Kidney epithelial cell (primary cell): ENCODE measurements around the gene DHFR2. TPM values are rescaled to one million over a fixed set of nuclear protein-coding genes. Genes with fewer than 3 reads are reported as not detected.

Experiments used
- DNase-seq: peaks from one replicate; pipeline ENCODE4 v3.0.0-alpha.2; 2010; ENCODE audit warnings: low read depth
- H3K27me3 ChIP-seq: 2 replicates; pipeline ENCODE4 v1.6.0; 2011; ENCODE audit warnings: low read length; ENCODE audit not compliant: control insufficient read depth, insufficient read depth
- H3K36me3 ChIP-seq: 2 replicates; pipeline ENCODE4 v1.5.1; 2011; ENCODE audit warnings: low read length; ENCODE audit not compliant: control insufficient read depth, insufficient read depth
- H3K4me3 ChIP-seq: 2 replicates; pipeline ENCODE4 v1.5.1; 2011; ENCODE audit warnings: low read depth, mild to moderate bottlenecking, control low read depth, low read length
- CTCF ChIP-seq: IDR thresholded peaks from 2 replicates; pipeline ENCODE4 v1.5.1; 2011; ENCODE audit warnings: mild to moderate bottlenecking, moderate library complexity, low read length, control low read depth, inconsistent platforms; ENCODE audit not compliant: insufficient read depth, poor library complexity, severe bottlenecking
- total RNA-seq: library from RNA; depleted of rRNA; stranded (reverse); fragments of >200 nt; gene quantifications from 2 replicates; pipeline ENCODE4 v1.2.3, GENCODE V29; 2015

DHFR2 gene
- total RNA-seq, 1 donor from 2014 or later = 2.1 TPM

DNA sequence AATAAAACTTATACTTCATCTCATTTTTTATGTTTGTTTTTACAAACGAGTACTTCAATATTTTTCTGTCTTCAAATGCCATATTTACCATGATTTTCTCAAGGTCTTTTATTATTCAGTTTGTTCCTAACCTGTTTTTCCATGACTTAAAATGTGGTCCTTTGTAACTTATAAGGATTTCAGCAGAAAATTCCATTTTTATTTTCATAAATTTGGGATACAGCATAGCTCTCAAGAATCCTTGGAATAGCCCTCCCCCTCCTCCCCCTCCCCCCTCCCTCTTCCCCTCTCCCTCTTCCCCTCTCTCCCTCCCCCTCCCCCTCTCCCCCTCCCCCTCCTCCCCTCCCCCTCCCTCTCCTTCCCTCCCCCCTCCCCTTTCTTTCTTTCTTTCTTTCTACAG, 19.4 kb downstream of the DHFR2 start:
- DNase-seq = no peak
- no peak overlapping the region for H3K4me3 ChIP-seq
- H3K27me3 ChIP-seq = no peaks in the 10 kb centered on the region
- TF ChIP-seq CTCF = no peak
- H3K36me3 ChIP-seq = no peaks in the 10 kb centered on the region

DNA sequence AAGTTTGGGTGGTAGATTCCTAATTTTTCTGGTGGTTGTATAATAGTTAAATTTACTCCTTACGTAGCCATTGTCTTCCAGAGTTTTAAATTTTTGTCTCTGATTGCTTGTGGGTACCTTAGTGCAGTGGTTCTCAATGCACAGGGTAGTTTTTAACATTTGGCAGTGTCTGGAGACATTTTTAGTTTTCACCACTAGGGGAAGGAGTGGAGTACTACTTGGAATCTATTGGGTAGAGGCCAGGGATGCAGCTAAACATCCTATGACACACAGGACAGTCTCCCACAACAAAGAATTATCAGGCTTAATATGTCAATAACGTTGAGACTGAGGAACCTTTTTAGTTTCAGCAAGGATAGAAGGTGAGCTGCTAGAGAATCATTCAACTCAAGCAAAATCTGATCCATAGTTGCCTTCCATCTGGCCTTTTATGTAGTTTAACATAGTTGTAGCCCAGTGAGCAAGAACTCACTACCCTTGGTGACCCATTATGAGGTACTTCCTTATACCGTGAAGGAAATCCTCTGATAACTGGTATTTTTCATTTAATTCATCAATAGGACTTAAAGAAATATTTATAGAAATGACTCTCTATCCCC, 25.7 kb downstream of the DHFR2 start:
- no peaks in the 10 kb centered on the region for H3K36me3 ChIP-seq
- DNase-seq = no peak

GRCh38 chr3:94028093-94028837, 34.5 kb downstream of the DHFR2 start, which contains the start of gene STX19:
STX19 (minus strand) TSS chr3:94028597; CDS start chr3:94015269, 13,328 bp downstream.
- H3K4me3 ChIP-seq = no peak within 1 kb of the TSS
- no peaks in the 10 kb centered on the region for H3K27me3 ChIP-seq
- DNase-seq = no peak
- no peak for TF ChIP-seq CTCF
- no peaks in the 10 kb centered on the region for H3K36me3 ChIP-seq

More for the DNA sequence above, 25.7 kb downstream of the DHFR2 start:
- no peak overlapping the region for H3K4me3 ChIP-seq
- H3K27me3 ChIP-seq = no peaks in the 10 kb centered on the region
- peak; percentile 50 for TF ChIP-seq CTCF

GRCh38 chr3:94026623-94027022, 36.1 kb downstream of the DHFR2 start:
- no peak for DNase-seq
- no peak for TF ChIP-seq CTCF
- no peaks in the 10 kb centered on the region for H3K27me3 ChIP-seq
- no peak overlapping the region for H3K4me3 ChIP-seq
- H3K36me3 ChIP-seq = no peaks in the 10 kb centered on the region

DNA sequence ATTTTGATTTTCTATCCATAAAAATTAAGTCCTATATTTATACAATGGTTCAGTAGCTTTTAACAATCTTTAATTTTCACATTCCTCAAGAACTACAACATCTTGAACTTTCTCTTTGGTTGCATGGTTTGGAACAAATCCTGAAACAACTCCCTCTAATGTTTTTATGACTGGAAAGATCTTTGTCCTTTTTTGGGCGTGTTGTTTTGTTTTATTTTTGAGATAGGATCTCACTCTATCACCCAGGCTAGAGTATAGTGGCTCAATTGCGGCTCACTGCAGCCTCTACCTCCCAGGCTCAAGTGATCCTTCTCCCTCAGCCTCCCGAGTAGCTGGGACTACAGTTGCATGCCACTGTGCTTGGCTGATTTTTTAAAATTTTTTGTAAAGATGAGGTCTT, 38.3 kb downstream of the DHFR2 start:
- Histone ChIP-seq H3K27me3 (no peaks in the 10 kb centered on the region), H3K36me3 (no peaks in the 10 kb centered on the region), H3K4me3 (no peak overlapping the region)
- no peak for DNase-seq
- TF ChIP-seq CTCF = no peak
